Smooth muscle cell of the umbilical artery (primary cell): Measurements from ENCODE around the gene SPTLC1. TPM values are rescaled to one million over a fixed set of nuclear protein-coding genes. Genes with fewer than 3 reads are reported as not detected.

Experiments used
- total RNA-seq: library from RNA; depleted of rRNA; stranded (reverse); fragments of >200 nt; gene quantifications from 2 replicates; pipeline ENCODE4 v1.2.3, GENCODE V29; 2014

SPTLC1 gene, protein sequence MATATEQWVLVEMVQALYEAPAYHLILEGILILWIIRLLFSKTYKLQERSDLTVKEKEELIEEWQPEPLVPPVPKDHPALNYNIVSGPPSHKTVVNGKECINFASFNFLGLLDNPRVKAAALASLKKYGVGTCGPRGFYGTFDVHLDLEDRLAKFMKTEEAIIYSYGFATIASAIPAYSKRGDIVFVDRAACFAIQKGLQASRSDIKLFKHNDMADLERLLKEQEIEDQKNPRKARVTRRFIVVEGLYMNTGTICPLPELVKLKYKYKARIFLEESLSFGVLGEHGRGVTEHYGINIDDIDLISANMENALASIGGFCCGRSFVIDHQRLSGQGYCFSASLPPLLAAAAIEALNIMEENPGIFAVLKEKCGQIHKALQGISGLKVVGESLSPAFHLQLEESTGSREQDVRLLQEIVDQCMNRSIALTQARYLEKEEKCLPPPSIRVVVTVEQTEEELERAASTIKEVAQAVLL
- 110 and 123 TPM in 2 replicates for total RNA-seq

DNA sequence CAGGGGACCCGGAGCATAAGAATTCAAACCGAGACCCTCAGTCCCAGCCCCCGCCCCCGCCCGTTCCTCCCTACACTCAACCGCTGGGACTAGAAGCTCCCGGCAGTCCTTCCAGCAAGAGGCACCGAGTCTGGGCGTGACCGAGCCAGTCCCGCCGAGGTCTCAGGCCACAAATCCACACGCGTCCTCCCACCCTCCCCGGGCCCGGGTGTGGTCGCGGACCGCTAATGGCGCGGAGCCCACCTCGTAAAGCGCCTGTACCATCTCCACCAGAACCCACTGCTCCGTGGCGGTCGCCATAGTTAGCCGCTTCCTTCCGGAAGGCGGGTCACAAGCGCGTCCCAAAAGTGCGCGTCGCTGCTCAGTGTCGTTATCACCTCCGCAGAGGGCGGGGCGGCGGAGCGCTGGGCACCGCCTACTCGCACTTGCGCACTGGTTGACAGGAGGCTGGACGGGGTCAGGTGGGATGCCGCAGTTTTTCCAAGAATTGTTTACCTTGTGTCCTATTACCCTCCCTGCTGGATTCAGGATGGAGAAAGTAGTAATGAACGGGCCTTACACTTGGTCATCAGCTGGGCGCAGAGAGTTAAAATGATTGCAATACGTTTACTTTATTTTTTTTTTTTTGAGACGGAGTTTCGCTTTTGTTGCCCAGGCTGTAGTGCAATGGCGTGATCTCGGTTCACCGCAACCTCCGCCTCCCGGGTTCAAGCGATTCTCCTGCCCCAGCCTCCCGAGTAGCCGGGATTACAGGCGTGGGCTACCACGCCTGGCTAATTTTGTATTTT, at the start of gene SPTLC1:
SPTLC1 (minus strand) TSS at position 343 of the 788 bp plus-strand sequence; CDS start at position 300, 43 bp downstream.

Other genes with a start within 250 kb of the SPTLC1 start
- 19.9 and 20.5 TPM in 2 replicates for gene ROR2, start 165.2 kb downstream of the SPTLC1 start, total RNA-seq
- gene IARS1, start 178.3 kb upstream of the SPTLC1 start, total RNA-seq: 468 and 483 TPM in 2 replicates
- gene NOL8, start 209.9 kb upstream of the SPTLC1 start, total RNA-seq: 28.2 and 35.5 TPM in 2 replicates
- 2.1 and 4.7 TPM in 2 replicates for gene CENPP, start 210.5 kb upstream of the SPTLC1 start, total RNA-seq